Right renal pelvis (tissue), 4 donors: ENCODE data around the gene CHRDL2. TPM values are rescaled to one million over a fixed set of nuclear protein-coding genes. Genes with fewer than 3 reads are reported as not detected.
A peak's percentile ranks its signal among the peaks of the same experiment; 100 is the strongest.

Source experiments
- DNase-seq, 4 donors: peaks; one replicate each; pipeline ENCODE4 v3.0.0-alpha.2; 2013; ENCODE audit warnings: low read depth in 4 of 4, low spot score in 3 of 4, missing footprints in 1 of 4
- polyA plus RNA-seq, 4 donors: library from polyadenylated mRNA; unstranded; fragments of 120-200 nt; gene quantifications; one replicate each; pipeline ENCODE4 v1.2.1, GENCODE V29; 2013; ENCODE audit not compliant: insufficient read length in 4 of 4

CHRDL2 gene
- polyA plus RNA-seq, 4 donors: 0.43 to 0.57 (median 0.46) TPM

GRCh38 chr11:74749127-74749964 lies 18.1 kb upstream of the CHRDL2 start:
- peak in 3 of 4 donors; percentile 26 to 45 (median 38) for DNase-seq

GRCh38 chr11:74748211-74749126 lies 17.2 kb upstream of the CHRDL2 start, which contains the start of gene RNF169:
TSS of gene RNF169 (plus strand) at chr11:74748849. CDS start at chr11:74748881, 32 bp downstream.
- DNase-seq: peak; percentile 75 to 94 (median 89)

- no peak for DNase-seq
These were observed 15.6 kb upstream of the CHRDL2 start for GRCh38 chr11:74746868-74747267.

GRCh38 chr11:74744277-74744676 lies 13.1 kb upstream of the CHRDL2 start:
- DNase-seq: no peak

- DNase-seq: no peak
These were observed 12.4 kb upstream of the CHRDL2 start for GRCh38 chr11:74743640-74744039.

DNA sequence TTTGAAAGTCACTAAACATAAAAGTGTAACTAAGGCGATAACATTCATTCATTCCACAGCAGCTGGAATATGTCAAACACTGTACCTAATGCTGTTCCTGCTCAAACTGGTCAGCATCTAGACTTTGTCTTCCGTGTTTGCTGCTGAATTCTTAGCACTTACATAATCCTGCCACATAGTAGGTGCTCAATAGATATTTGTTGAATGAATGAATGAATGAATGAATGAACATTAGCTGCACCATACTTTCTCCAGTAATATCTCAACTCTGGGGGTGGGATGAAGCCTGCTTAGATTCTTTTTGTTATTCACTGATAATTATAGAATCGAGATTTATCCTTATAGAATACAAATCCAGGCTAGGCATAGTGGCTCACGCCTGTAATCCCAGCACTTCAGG lies 10.8 kb upstream of the CHRDL2 start:
- DNase-seq: no peak

DNA sequence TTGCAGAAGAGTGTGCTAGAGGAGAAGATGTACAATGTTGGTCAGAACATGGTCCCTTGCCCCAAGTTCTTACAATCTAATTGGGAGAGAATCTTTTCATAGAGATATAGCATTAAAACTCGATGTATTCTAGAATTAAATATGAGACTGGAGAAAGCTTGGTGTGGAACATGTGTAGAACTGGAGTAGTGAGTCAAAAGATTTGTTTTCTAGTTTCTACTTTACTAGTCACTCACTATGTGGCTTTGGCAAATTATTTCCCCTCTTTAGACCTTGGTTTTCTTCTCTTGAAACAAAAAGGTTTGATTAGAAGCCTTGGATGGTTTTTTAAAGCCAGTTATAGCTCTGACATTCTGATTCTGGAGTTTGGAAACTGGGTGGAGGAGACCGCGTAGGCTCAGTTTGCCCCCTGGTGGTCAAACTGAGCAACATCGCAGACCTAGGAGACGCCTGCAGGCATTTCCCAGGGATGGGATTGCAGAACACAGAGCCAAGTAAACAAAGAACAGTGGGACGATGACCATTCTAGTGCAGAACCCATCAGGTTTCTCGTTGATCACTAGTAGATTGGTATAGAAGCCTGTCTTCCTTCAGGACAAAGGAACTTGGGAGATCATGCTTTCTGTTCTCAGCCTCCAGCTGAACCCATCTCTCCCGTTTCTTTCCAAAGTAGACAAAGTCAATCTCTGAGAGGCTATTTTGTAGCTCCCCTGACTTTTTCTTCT lies 8.5 kb upstream of the CHRDL2 start:
- peak in 1 of 4 donors; percentile 57 for DNase-seq

- no peak for DNase-seq
These were observed 4.8 kb upstream of the CHRDL2 start for GRCh38 chr11:74736031-74736430.

- no peak for DNase-seq
These were observed 4.2 kb upstream of the CHRDL2 start for GRCh38 chr11:74735365-74735928.

DNA sequence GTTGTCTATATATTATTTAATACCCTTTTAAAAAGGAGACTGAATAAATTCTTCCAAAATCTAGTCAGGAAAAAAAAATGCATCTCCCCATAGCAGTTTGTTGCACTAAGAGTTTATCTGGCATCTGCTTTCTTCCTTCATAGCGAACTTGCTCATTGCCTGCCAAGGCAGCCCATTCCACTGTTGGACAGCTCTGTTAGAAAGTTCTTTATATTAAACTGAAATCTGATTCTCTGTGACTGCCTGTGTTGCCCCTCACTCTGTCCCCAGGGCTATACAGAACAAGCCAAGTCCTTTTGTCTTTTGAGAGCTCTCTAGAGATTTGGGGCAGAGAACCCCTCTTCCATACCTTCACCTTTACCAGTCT lies 3.3 kb upstream of the CHRDL2 start:
- DNase-seq: no peak

DNA sequence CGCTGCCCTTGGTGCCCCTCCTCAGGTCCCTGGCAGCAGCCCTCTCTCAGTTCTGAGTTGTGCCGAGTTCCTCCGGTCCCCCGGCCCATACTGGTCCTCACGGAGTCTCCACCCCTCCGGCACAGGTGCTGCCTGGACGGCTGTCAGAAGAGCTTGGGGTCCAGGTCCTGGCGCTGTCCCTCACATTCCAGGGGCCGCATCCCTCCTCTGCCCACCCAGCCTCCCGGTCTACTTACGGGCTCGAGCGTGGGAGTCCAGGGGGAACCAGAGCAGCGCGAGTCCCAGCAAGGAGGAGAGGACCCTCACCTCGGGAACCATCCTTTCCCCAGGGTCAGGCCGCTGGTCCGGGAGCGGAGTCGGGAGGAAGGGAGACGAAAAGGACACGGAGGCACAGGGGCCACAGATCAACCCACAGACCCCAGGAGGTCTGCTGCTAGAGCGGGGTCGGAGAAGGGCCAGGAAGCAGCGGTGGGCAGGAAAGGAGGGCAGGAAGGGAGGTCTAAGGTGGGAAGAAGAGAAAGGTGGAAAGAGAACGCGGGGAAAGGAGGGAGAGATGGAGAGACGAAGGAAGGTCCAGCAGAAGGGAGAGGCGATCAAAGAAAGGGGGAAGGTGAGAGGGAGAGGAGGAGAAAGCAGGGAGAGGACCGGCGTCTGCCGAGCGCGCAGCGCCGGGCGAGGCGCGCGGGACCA lies 510 bp downstream of the CHRDL2 start:
- no peak for DNase-seq

DNA sequence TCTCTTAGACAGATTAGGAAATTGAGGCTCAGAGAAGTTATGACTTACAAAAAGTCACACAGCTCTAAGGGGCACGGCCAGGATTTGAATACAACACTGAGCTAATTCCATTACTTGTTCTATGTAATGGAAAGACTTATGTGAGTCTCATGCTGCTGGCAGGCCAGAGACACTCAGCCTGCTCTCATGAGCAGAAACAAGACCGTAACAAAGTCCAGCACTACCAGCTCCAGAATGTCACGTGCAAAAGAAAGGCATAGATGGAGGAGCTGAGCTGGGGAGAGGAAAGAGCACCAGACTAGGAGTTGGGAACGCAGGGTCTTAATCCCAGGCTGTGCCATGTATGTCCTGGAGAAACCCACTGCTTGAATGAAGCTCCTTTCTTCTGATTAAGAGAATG lies 1.8 kb downstream of the CHRDL2 start:
- DNase-seq: no peak

DNA sequence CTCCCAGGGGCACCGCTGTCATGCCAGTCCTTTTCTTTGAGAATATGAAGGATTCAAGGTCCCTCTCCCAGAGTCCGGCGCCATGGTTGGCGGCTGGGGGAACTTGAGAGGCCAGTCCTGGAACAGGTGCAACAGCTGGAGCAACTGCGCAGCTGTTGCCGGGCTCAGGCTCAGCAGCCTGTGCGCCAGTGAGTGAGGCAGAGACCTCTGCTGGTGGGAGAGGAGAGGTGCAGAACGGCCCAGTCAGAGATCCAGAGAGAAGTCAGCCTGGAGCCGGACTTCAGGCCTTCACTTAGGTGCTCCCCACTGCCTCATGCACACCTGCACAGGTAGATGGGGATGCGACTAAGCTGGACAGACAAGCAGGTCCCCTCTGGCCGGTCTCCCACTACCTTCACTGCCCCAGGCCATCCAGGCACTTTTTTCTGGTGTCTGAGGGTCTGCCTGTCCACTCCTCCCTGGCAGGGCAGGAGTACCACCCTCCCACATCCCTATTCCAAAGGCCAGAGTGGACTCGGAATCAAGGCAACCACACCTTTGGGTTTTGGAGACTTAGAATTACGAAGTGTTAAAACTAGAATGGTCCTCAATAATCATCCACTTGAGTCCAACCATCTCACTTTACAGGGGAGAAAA lies 4.6 kb downstream of the CHRDL2 start:
- DNase-seq: peak in 2 of 4 donors; percentile 51 to 59

DNA sequence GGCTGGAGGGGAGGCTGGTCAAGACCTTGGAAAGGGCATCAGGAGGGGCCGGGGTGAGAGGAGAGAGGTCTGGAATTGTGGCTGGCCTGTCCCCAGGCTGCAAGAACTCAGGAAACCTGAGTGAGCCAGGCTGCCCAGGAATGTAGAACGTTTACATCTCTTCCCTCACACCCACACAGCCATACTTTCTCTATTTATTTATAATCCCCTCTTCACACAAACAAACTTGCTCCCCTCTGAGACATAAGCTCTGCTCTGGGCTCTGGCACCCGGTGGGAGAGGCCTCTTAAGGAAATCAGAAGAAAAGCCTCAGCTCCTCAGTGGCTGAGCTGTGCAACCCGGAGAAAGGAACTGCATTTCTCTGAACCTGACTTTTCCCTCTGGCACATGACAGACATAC lies 5.5 kb downstream of the CHRDL2 start:
- no peak for DNase-seq

- no peak for DNase-seq
These were observed 7.7 kb downstream of the CHRDL2 start for GRCh38 chr11:74723511-74723910.

GRCh38 chr11:74721479-74721835 lies 9.8 kb downstream of the CHRDL2 start:
- no peak for DNase-seq

- DNase-seq: peak in 2 of 4 donors; percentile 27 to 35
These were observed 10.4 kb downstream of the CHRDL2 start for GRCh38 chr11:74720596-74721478.

GRCh38 chr11:74719011-74719410 lies 12.2 kb downstream of the CHRDL2 start:
- no peak for DNase-seq
